ENCODE data around the gene DCST1. TPM values are rescaled to one million over a fixed set of nuclear protein-coding genes. Genes with fewer than 3 reads are reported as not detected.
"Not testable (repeated sequence)": the region's sequence is repeated elsewhere in the genome, so short reads cannot be mapped to it uniquely, and the experiment has no call there.

DCST1 gene, protein sequence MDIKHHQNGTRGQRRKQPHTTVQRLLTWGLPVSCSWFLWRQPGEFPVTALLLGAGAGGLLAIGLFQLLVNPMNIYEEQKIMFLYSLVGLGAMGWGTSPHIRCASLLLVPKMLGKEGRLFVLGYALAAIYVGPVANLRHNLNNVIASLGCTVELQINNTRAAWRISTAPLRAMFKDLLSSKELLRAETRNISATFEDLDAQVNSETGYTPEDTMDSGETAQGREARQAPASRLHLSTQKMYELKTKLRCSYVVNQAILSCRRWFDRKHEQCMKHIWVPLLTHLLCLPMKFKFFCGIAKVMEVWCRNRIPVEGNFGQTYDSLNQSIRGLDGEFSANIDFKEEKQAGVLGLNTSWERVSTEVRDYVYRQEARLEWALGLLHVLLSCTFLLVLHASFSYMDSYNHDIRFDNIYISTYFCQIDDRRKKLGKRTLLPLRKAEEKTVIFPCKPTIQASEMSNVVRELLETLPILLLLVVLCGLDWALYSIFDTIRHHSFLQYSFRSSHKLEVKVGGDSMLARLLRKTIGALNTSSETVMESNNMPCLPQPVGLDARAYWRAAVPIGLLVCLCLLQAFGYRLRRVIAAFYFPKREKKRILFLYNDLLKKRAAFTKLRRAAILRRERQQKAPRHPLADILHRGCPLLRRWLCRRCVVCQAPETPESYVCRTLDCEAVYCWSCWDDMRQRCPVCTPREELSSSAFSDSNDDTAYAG
- total RNA-seq, result under 1 TPM in 1 of 4 donors, not detected in 3; 0.42 TPM

DNA sequence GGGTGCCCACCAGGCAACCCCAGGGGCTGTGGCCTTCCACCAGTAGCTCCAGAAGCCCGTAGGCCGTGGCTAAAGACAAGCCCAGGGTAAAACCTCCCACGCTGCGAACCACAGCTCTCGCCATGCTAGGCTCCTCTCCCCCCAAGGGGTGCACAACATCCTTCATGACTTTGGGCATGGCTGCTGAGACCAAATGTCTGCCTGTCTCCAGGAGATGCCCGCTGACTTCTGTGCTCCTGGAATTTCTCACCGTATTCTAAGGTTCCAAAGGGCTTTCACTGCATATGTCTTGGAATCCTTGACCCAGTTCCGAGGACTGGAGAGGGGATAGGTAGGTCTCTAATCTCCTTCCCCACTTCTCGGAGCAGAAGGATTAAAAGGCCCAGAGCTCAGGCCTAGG is at the start of gene DCST1, which contains the start of gene DCST2:
Gene DCST1, plus strand, starts transcription at position 301 of the 400 bp plus-strand sequence. CDS start 213 bp downstream, outside the sequence.
Gene DCST2, minus strand, starts transcription at position 258 of the 400 bp plus-strand sequence. Its CDS starts 80 bp downstream, at position 178.
- WGBS, result 98% methylated on average over 9 of the region's 9 CpGs
- H3K9me3 ChIP-seq, result no peaks in the 10 kb centered on the region
- no peak within 1 kb of the TSS for H3K27ac ChIP-seq (replicated peaks in 1 of 4)
- no peaks in the 10 kb centered on the region for H3K36me3 ChIP-seq
- H3K27me3 ChIP-seq, result no peaks in the 10 kb centered on the region
- no peak for TF ChIP-seq EP300 (IDR thresholded peaks at IDR 0.05)
- TF ChIP-seq POLR2A (IDR thresholded peaks at IDR 0.05; ENCODE audit: low read depth), result no peak
- TF ChIP-seq POLR2AphosphoS5 (IDR thresholded peaks at IDR 0.05), result no peak
- TF ChIP-seq, protein P1, sequence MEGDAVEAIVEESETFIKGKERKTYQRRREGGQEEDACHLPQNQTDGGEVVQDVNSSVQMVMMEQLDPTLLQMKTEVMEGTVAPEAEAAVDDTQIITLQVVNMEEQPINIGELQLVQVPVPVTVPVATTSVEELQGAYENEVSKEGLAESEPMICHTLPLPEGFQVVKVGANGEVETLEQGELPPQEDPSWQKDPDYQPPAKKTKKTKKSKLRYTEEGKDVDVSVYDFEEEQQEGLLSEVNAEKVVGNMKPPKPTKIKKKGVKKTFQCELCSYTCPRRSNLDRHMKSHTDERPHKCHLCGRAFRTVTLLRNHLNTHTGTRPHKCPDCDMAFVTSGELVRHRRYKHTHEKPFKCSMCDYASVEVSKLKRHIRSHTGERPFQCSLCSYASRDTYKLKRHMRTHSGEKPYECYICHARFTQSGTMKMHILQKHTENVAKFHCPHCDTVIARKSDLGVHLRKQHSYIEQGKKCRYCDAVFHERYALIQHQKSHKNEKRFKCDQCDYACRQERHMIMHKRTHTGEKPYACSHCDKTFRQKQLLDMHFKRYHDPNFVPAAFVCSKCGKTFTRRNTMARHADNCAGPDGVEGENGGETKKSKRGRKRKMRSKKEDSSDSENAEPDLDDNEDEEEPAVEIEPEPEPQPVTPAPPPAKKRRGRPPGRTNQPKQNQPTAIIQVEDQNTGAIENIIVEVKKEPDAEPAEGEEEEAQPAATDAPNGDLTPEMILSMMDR (IDR thresholded peaks at IDR 0.05), result no peak
- intact Hi-C loops (cut with DNase I), result no loop called here
- peaks cover 0 to 5% (median 3%) of the 10 kb centered on the region in 4 donors for H3K4me1 ChIP-seq
- H3K4me3 ChIP-seq, result no peak within 1 kb of the TSS
- no peak for DNase-seq (ENCODE audit: extremely low spot score)

DNA sequence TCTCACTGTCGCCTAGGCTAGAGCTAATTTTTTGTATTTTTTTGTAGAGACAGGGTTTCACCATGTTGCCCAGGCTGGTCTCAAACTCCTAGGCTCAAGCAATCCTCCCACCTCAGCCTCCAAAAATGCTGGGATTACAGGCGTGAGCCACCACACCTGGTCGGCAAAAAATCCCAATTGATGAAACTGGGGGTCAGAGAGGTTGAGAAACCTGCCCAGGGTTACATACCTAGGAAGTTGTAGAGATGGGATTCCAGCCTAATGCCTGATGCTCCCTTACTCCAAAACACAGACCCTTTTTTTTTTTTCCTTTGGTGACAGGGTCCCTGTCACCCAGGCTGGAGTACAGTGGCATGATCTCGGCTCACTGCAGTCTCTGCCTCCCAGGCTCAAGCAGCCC is 46.9 kb upstream of the DCST1 start:
- H3K27ac ChIP-seq (replicated peaks in 1 of 4); DNase-seq (ENCODE audit: extremely low spot score); H3K4me3 ChIP-seq; H3K27me3 ChIP-seq; intact Hi-C loops (cut with DNase I); H3K9me3 ChIP-seq: not testable (repeated sequence)
- peaks cover 18 to 43% (median 29%) of the 10 kb centered on the region in 4 donors for H3K4me1 ChIP-seq
- WGBS, result 86% methylated on average over 4 of the region's 4 CpGs
- peaks cover 7 to 52% (median 47%) of the 10 kb centered on the region in 4 donors for H3K36me3 ChIP-seq

DNA sequence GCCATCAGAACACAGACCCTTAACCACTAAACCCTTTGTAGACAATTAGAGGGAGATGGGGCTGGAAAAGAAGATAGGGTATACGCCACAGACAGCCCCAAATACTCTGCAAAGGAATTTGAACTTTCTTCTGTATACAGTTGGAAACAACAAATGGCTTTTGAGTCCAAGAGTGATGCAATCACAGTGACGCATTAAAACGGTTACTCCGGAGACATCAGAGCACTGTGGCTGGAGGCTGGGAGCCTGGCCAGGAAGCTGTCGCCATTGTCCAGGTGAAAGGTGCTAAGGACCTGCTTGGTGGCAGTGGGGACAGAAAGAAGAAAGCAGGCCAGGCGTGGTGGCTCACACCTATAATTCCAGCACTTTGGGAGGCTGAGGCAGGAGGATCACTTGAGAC is 46.3 kb upstream of the DCST1 start:
- Histone ChIP-seq H3K4me3 (no peak overlapping the region), H3K9me3 (no peaks in the 10 kb centered on the region), H3K36me3 (peaks cover 7 to 56% (median 51%) of the 10 kb centered on the region in 4 donors), H3K27me3 (no peaks in the 10 kb centered on the region), H3K4me1 (peaks cover 16 to 37% (median 26%) of the 10 kb centered on the region in 4 donors), H3K27ac (replicated peaks in 1 of 4) (no peak overlapping the region)
- WGBS, result 66% methylated on average over 6 of the region's 6 CpGs
- intact Hi-C loops (cut with DNase I), result no loop called here
- no peak for DNase-seq (ENCODE audit: extremely low spot score)
- TF ChIP-seq POLR2A (IDR thresholded peaks at IDR 0.05; ENCODE audit: low read depth) (no peak), POLR2AphosphoS5 (IDR thresholded peaks at IDR 0.05) (no peak), EP300 (IDR thresholded peaks at IDR 0.05) (no peak)
- TF ChIP-seq, protein P1 (IDR thresholded peaks at IDR 0.05), result no peak

DNA sequence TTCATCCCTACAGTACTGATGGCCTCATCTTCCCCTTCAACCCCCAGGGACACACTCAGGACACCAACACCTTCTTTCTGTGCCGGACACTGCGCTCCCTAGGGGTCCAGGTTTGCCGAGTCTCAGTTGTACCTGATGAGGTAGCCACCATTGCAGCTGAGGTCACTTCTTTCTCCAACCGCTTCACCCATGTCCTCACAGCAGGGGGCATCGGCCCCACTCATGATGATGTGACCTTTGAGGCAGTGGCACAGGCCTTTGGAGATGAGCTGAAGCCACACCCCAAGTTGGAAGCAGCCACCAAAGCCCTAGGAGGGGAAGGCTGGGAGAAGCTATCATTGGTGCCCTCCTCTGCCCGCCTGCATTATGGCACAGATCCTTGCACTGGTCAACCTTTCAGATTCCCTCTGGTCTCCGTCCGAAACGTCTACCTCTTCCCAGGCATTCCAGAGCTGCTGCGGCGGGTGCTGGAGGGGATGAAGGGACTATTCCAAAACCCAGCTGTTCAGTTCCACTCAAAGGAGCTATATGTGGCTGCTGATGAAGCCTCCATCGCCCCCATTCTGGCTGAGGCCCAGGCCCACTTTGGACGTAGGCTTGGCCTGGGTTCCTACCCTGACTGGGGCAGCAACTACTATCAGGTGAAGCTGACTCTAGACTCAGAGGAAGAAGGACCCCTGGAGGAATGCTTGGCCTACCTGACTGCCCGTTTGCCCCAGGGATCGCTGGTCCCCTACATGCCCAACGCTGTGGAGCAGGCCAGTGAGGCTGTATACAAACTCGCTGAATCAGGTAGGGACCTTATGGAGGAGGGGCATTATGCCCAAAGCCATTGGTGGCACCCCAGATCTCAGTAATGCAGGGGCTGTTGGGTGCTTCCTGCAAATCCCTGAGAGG is 45.3 kb upstream of the DCST1 start:
- TF ChIP-seq POLR2AphosphoS5 (IDR thresholded peaks at IDR 0.05) (no peak), EP300 (IDR thresholded peaks at IDR 0.05) (no peak), POLR2A (IDR thresholded peaks at IDR 0.05; ENCODE audit: low read depth) (no peak)
- TF ChIP-seq, protein P1 (IDR thresholded peaks at IDR 0.05), result no peak
- no peak overlapping the region for H3K27ac ChIP-seq (replicated peaks in 1 of 4)
- no peaks in the 10 kb centered on the region for H3K27me3 ChIP-seq
- WGBS, result 89% methylated on average over 11 of the region's 17 CpGs
- intact Hi-C loops (cut with DNase I), result no loop called here
- H3K36me3 ChIP-seq, result peaks cover 7 to 66% (median 60%) of the 10 kb centered on the region in 4 donors
- H3K4me1 ChIP-seq, result peaks cover 11 to 32% (median 21%) of the 10 kb centered on the region in 4 donors
- H3K4me3 ChIP-seq, result no peak overlapping the region
- no peak for DNase-seq (ENCODE audit: extremely low spot score)
- no peaks in the 10 kb centered on the region for H3K9me3 ChIP-seq

Measured in esophagus muscularis mucosa (tissue), 4 donors.